Suppressor macrophage treated with lipopolysaccharide for 4 hours (primary cell): ENCODE measurements around the gene KCNQ5.

ENCODE experiments used
- DNase-seq: peaks from one replicate; pipeline ENCODE4 v3.0.0-alpha.2; 2020

Gene KCNQ5

GRCh38 chr6:72642435-72642834 is 20.6 kb downstream of the KCNQ5 start:
- DNase-seq, result no peak

DNA sequence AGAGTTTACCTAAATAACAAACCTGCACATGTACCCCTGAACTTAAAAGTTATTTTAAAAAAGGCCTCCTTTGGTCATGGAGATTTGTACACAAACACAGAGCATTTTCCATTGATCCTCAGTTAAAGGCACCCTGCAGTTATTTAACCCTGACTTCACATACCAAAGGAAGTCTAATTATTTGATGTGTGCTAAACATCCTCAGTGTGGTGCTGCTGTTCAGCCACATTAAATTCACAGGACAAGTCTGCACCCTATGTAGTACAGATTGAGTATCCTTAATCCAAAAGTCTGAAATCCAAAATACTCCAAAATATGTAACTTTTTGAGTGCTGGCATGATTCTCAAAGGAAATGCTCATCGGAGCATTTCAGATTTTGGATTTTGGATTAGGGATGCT is 21.4 kb downstream of the KCNQ5 start:
- no peak for DNase-seq

DNA sequence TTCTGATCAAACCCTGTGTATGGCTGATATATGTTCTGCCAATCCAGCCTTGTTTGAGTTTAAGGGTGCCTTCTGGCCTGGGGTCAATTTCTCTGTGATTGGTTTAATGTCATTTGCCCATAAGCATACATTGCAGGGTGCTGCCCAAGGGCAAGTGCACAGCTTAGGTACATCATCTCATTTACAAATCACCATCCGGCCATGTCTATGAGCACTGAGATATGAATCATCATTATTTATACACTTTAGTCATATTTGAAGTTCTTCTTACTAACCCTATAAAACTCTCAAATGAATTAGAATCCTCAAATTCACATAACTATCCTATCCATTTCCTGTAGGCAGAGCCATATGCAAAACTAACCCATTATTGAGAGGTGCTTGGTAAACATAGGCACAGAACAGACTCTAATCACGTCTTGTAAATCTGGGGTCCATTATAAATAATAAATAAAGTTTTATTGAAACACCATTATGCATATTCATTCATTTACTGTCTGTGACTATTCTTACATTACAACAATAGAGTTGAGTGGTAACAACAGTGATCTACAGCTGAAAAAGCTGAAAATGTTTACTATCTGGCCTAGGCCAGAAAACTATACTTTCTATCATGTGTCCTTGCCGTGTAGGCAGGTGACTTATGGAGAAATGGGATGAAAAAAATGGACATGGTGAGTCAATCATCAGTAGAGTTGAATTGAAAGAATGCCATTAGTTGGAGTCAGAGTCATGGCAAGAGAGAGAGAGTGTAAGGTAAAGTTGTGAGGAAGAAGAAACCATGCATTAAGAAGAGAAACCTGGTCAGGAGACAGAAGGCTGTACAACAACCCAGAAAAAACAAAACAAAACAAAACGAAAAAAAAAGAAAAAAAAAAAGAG is 25.0 kb downstream of the KCNQ5 start:
- no peak for DNase-seq

- no peak for DNase-seq
These were observed 25.6 kb downstream of the KCNQ5 start for GRCh38 chr6:72647489-72647888.

- peak; percentile 42 for DNase-seq
These were observed 27.4 kb downstream of the KCNQ5 start for GRCh38 chr6:72649032-72649984.

DNA sequence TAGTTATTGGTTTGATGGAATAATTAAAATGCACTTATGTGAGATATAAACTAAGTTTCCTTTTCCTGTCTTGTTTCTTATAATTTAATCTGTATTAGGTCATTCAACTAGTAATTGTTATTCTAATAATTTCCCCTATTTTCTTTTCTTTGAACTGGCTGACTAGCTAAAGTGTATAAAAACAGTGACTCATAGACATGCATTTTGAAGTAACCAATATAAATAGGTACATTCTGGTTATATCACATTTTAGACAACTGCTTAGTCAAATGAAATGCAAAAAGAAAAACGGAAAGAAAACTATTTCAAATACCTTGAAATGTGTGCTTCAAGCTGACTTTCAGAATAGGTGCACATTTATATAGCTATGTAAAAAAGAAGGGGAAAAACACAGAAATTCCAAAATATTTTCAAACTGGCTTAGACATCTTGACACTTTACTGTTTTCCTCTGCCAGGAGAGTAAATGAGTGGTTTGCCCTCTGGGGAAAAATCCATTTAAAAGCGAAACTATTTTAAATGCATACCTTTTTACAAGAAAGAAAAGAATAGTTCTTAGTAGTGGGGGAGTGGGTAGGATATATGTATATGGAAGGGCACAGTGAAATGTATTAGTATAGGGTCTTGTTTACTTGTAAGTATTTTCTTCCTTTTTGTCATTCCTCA is 28.3 kb downstream of the KCNQ5 start:
- no peak for DNase-seq

- no peak for DNase-seq
These were observed 29.3 kb downstream of the KCNQ5 start for GRCh38 chr6:72651174-72651573.

GRCh38 chr6:72651967-72652956 is 30.4 kb downstream of the KCNQ5 start:
- DNase-seq, result no peak

DNA sequence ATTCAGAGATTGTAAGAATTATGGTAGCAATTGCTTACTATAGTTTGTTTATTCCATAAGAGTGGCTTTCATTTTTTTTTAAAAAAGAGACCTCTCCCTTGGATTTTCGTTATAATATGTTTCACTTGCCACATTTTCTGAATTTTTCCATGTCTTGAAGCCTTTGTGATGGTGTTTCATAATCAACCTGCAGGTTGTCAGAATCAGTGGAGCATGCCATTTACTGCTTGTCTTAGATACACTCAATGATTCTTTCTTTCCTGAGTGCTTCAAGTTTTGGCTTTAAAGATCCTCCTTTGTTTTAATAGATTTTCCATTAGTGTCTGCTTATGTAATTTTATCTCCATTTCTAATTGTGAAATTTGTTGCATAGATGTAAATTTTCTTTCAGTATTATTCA is 31.2 kb downstream of the KCNQ5 start:
- no peak for DNase-seq

DNA sequence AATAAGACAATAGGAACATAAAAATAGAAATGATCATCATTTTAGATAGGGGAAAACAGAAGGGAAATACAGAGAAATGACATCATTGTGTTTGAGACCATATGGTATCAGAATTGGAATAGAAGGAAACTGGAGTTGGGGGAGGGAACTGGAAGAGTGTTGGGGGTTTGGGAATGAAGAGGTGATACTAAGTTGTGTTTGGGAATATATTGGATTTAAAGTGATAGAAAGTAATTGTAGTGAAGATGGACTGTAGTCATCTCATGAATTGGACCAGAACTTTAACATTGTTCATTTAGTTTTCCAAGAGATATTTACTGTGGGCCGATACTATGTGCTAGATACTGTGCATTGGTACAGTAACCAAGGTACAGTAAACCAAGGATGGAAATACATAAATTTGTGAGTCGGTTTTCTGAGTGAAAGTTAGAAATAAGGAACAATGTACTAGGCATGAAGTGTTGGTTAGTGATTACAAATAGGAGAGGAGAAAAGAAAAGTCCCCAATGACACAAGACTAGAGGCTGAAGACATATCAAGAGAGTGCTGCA is 32.3 kb downstream of the KCNQ5 start:
- DNase-seq, result peak; percentile 60

GRCh38 chr6:72657407-72658197 is 35.7 kb downstream of the KCNQ5 start:
- DNase-seq, result no peak

DNA sequence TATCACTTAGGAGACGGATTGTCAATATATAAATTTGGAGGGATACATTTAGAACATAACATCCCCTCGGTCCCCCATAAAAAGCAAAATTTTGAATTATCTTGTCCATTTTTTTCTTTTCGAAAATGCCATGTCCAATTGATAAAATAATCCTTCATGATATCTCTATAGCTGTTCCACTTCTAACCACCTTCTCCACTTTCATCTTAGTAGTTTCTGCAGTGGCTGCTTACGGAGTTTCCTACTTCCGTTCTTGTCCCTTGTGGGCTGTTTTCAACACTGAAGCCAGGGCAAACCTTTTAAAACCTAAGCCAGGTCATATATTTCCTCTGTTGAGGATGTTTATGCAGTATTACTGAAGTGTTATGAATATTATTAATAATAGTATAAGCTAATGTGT is 37.9 kb downstream of the KCNQ5 start:
- DNase-seq, result no peak

DNA sequence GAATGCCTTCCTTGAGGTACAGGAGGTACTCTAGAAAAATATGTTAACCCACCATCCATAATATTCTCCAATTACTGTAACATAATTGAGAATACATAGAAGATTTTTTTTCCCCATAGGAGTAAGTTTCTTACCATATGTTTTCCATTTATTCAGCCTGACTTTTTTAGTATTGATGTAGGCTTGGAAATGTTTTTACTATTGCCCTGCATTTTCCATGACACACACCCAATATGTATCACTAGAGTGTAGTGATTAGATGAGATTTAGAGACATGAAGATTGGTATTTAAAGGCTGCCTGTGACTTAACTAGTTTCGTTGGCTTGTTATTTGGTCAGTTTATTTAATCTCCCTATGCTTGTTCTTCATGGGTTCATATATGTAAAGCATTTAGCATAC is 39.5 kb downstream of the KCNQ5 start:
- DNase-seq, result no peak

GRCh38 chr6:72665599-72665998 is 43.7 kb downstream of the KCNQ5 start:
- DNase-seq, result no peak

- DNase-seq, result no peak
These were observed 47.5 kb downstream of the KCNQ5 start for GRCh38 chr6:72669324-72669723.

DNA sequence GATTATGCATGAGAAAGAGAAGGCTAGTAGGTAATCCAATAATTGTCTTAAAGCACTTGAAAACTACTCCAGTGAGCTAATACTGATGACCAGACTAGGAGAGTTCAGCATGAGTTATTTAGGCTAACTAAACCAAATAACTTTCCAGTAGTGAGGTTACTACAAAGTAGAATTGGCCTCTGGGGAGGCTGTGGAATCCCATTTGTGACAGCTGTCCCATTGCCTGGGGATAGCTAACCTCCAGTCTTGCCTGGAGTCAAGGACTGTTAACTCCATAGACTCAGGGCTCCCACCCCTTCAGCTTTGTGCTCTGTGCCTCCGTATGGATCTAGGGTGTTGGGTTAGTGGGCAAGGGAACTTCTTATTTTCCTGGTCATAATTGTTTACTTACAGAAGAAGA is 51.0 kb downstream of the KCNQ5 start:
- no peak for DNase-seq

DNA sequence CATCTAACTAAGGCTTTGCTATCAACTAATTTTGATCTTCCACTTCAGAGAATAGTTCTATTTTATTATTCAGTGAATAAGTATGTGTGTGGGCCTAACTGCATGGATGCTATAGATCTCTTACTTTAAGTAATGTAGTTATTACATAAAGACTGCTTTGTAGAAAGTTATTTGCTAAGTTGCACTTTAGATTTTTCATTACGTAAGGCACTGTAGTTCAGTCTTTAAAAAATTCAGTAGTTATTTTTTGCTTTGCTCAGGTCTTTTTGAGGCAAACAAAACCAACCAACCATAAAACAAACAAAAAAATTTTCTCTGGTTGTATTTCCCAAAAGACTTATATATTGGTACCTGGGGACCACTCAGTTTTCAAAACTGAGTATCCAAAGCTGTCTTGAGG is 53.0 kb downstream of the KCNQ5 start:
- DNase-seq, result no peak

- DNase-seq, result no peak
These were observed 53.5 kb downstream of the KCNQ5 start for GRCh38 chr6:72675396-72675795.

DNA sequence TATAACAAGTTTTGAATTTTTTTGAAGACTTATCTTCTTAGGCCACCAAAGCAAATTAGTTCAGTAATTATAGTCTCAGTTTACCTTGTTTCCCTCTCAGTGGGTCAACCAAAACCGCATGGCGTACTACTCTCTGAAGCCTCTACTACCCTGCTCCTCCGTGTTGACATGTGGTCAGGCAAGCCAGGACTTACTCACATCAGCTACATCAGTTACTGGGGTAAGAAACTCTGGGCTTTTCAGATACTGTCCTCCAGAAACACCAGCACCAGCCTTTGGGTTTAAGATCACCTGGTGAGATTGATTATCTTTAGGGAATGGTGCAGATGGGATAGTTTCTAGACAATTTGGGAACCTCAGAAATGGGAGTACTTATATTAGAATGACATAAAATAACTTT is 55.1 kb downstream of the KCNQ5 start:
- DNase-seq, result no peak

GRCh38 chr6:72677740-72678139 is 55.9 kb downstream of the KCNQ5 start:
- DNase-seq, result no peak

DNA sequence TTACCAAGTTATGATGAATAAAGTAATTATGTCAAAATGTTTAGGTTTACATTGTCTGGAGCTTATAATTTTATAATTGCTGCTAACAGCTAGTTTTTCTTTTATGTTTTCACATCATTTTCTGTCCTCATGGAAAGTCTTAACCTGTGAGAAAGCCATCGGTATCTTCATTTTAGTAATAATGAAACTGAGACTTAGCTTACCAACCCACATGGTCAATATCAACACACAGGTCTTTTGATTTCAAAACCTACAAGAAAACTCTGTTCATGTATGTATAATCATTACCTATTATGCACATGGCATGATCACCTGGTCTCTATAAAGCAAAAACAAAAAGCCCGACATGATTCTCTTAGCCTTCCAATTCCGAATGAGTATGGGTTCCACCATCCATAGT is 61.9 kb downstream of the KCNQ5 start:
- no peak for DNase-seq
